Measurements from ENCODE around the gene GRIN1. TPM values are rescaled to one million over a fixed set of nuclear protein-coding genes. Genes with fewer than 3 reads are reported as not detected.

The GRIN1 gene
- total and polyA plus RNA-seq, 10 of the 15 experiments (the other 5 are each of a cell fraction or from before 2014, with no cell fraction given) = 0.05 to 0.10 (median 0.06) TPM; not detected in 6

GRCh38 chr9:137192859-137193258 is 53.9 kb downstream of the GRIN1 start:
- POLR2A ChIA-PET = interaction anchor here (0.5 to 2.8 kb wide), 4 partner anchors 27 to 63 kb away, joined by 3 to 10 read pairs (median 5); partner anchors contain the start of gene CYSRT1
- ATAC-seq (no peak), DNase-seq (ENCODE audit: low read depth, low spot score) (no peak), FAIRE-seq (no peak)
- no peak overlapping the region for H3K4me3 ChIP-seq
- H3K9ac ChIP-seq (ENCODE audit: control insufficient read depth, insufficient read depth, low read length) = no peak overlapping the region
- WGBS (ENCODE audit: insufficient coverage, insufficient replicate concordance, low lambda C conversion rate, missing lambda C conversion rate) = 51% methylated on average over 2 of the region's 2 CpGs
- H3K9me3 ChIP-seq (replicated peaks; ENCODE audit: control insufficient read depth, insufficient read depth, low read length) = no peaks in the 10 kb centered on the region
- TF ChIP-seq ZNF217 (IDR thresholded peaks at IDR 0.05) (no peak), SPI1 (IDR thresholded peaks at IDR 0.05; ENCODE audit: borderline replicate concordance, insufficient read depth, low read depth, low read length) (no peak), PAX5 (IDR thresholded peaks at IDR 0.05; ENCODE audit: borderline replicate concordance, low read depth, low read length) (no peak), SREBF1 (IDR thresholded peaks at IDR 0.05; ENCODE audit: low read length) (no peak), NFXL1 (IDR thresholded peaks at IDR 0.05; ENCODE audit: borderline replicate concordance) (no peak), ESRRA (IDR thresholded peaks at IDR 0.05; ENCODE audit: low read length) (no peak), NKRF (conservative IDR thresholded peaks at IDR 0.05) (no peak), MEF2A (IDR thresholded peaks at IDR 0.05; ENCODE audit: insufficient read depth, low read depth, low read length) (no peak), POU2F2 (IDR thresholded peaks at IDR 0.05; ENCODE audit: borderline replicate concordance, low read depth, low read length) (no peak), WRNIP1 (IDR thresholded peaks at IDR 0.05; ENCODE audit: borderline replicate concordance, low read depth, low read length) (no peak), TCF3 (IDR thresholded peaks at IDR 0.05; ENCODE audit: borderline replicate concordance, insufficient read depth, low read depth, low read length) (no peak), SMAD1 (IDR thresholded peaks at IDR 0.05; ENCODE audit: low read depth, partially characterized antibody) (no peak), ASH2L (IDR thresholded peaks at IDR 0.05; ENCODE audit: borderline replicate concordance, low read depth) (no peak)
- no peak overlapping the region for H3K27ac ChIP-seq (ENCODE audit: control insufficient read depth, insufficient read depth)
- H3K4me2 ChIP-seq (ENCODE audit: control insufficient read depth, insufficient read depth) = no peak overlapping the region
- SMC1A ChIA-PET (ENCODE audit: uncharacterized antibody, unreplicated experiment) = no interaction called here
- H2AFZ ChIP-seq (ENCODE audit: control insufficient read depth, low read depth, low read length) = no peak overlapping the region
- BruUV-seq (replicated peaks) = no TSS peak
- H3K27me3 ChIP-seq (replicated peaks in 1 of 2; ENCODE audit: control insufficient read depth in 2 of 2, insufficient read depth in 2 of 2, low read length in 1 of 2) = no peaks in the 10 kb centered on the region
- peaks cover 0 to 7% of the 10 kb centered on the region in 2 experiments; a peak in 2 of 4 replicates for H3K36me3 ChIP-seq (ENCODE audit: control insufficient read depth in 2 of 2, insufficient read depth in 2 of 2, low read length in 1 of 2)
- in situ Hi-C loops (cut with MboI) = no loop called here
- peaks cover 7% of the 10 kb centered on the region for H3K4me1 ChIP-seq (ENCODE audit: control insufficient read depth, insufficient read depth, low read length)
- CTCF ChIA-PET = interaction anchor here (0.7 kb wide), 1 partner anchor 11 kb away, joined by 3 read pairs; no protein-coding TSS in a partner anchor
- H3K79me2 ChIP-seq (ENCODE audit: control insufficient read depth, insufficient read depth, low read length) = peaks cover 19% of the 10 kb centered on the region
- RAD21 ChIA-PET (ENCODE audit: unreplicated experiment) = no interaction called here
- intact Hi-C loops (cut with micrococcal nuclease; ENCODE audit: unreplicated experiment) = no loop called here
- H4K20me1 ChIP-seq (ENCODE audit: control insufficient read depth, insufficient read depth) = peaks cover 7% of the 10 kb centered on the region; the same call in 1 of the 2 replicates
